GM18520 (cell line): ENCODE data around the gene CYTH1.
"Not testable (repeated sequence)": the region's sequence is repeated elsewhere in the genome, so short reads cannot be mapped to it uniquely, and the experiment has no call there.

Source experiments
- ATAC-seq: cut with Tn5 transposase; IDR thresholded peaks from one replicate; pipeline ENCODE4 v1.9.1; 2021; ENCODE audit not compliant: unreplicated experiment

The CYTH1 gene

DNA sequence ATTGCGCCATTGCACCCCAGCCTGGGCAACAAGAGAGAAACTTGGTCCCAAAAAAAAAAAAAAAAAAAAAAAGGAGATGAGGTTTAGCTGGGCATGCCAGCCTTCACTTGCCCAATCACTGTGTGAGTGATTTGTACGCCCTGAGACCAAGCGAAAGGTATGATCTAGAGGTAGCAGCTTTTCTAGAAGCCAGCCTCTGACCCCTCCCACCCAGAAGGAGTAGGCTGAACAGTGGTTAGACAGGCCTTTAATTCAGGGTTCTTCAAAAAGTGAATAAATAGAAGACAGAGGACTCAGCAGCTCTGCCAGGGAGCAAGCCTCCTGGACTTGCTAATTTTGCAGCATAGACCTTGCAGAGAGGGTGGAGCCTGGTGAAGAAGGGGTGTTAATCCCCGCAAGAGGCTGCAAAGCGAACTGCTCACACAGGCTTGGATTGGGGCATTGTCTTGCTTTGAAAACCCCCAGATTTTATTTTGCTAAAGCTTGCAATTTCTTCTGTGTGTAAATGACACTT lies 7.1 kb upstream of the CYTH1 start:
- no peak for ATAC-seq

DNA sequence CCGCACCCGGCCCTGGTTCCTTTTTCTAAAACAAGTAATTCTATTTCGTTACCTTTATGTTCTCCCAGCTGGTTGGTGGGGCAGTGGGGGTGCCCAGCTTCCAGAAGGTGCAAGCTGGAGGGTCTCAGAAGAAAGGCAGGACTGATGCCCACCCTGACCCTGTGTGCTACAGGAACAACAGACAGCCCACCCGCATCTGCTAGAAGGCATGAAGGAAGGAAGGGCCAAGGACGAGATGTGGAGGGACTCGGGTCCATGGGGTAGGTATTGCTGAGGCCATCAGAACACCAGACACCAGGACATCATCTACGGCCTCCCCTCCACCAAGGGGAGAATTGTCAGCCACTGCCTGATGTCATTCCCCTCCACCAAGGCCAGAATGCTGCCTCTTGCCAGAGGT lies 6.4 kb upstream of the CYTH1 start:
- no peak for ATAC-seq

DNA sequence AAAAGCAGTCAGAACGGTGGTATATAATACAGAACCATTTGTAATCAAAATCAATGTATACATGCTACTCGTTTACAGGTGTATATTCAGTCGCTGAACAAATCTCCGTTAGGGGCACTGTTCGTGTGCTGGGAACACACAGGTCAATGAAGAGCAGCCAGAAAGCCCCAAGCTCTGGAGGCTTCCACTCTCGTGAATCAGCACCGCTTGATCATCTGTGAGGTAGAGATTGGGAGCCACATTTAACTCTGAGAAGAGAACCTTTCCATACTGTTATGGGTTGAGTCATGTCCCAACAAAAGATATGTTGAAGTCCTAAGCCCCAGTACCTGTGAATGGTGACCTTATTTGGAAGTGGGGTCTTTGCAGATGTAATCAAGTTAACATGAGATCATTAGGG lies 5.4 kb upstream of the CYTH1 start:
- ATAC-seq = no peak

DNA sequence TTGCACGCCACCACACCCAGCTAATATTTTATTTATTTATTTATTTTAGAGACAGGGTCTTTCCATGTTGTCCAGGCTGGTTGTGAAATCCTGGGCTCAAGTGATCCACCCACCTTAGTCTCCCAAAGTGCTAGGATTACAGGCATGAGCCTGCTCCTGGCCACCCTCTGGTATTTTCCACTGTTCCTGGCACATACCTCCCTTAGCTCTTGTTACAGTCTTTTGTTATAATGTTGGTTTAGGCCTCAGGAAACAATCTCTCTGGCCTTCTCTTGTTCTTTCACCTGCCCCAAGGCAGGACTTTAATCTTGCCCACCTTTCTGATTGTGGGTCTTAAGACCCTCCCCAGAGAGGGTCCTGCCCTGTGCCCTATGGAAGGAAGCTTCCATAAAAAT lies 3.6 kb upstream of the CYTH1 start:
- no peak for ATAC-seq

DNA sequence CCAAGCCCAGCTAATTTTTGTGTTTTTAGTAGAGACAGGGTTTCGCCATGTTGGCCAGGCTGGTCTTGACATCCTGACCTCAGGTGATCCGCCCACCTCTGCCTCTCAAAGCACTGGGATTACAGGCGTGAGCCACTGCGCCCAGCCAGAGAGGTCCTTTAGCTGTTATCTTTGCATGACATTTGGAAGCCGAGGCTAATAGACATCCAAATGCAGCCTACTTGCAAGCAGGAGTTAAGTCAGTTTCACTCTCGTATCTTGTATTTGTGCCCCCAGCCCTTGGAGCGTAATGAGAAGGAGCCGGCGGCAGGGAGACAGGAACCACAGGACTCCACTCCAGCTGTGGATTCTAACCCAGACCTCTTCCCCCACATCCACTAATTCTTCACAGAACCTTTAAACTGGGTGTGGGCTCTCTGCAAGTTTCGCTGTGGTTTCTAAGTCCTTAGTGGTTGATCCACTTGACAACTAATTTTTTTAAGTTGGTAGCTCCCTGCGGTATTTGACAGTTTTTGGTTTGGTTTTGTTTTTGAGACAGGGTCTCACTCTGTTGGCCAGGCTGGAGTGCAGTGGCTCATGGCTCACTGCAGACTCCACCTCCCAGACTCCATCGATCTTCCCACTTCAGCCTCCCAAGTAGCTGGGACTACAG lies 3.1 kb upstream of the CYTH1 start:
- ATAC-seq = no peak

DNA sequence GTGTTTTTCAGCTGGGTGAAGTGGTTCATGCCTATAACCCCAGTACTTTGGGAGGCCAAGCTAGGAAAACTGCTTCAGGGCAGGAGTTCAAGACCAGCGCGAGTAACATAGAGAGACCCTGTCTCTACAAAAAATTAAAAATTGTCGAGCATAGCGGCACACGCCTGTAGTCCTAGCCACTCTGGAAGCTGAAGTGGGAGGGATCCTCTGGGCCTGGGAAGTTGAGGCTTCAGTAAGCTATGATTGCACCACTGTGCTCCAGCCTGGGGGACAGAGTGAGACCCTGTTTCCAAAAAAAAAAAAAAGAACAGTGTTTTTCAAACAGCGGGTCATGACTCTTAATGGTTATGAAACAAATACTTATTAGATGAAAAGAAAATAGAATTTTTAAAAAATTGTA lies 2.3 kb upstream of the CYTH1 start:
- ATAC-seq = no peak

DNA sequence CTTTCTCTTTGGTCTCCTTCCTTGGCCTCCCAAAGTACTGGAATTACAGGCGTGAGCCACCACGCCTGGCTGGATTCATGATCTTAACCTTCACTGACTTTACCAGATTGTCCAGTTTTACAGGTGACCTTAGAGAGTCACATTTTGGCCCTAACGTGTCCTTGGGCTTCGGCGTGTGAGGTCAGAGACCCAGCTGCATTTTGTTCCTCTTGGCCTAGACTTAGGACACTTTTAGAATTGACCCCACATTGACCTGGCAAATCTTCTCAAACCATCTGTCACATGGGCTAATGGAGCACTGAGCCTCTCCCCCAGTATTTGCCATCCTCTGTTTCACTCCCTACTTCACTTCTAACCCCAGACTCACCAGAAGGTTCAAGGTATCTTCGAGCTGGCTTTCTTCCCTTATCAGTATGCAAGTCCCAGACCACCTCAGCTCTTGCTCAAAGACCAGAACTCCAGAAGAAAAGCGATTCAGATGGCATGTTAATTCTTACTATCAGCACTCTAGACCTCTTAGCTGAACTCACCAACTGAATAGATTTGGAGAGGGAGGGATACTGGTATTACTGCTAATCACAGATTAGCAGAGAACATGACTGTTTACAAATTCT lies 1.7 kb upstream of the CYTH1 start:
- ATAC-seq = no peak

DNA sequence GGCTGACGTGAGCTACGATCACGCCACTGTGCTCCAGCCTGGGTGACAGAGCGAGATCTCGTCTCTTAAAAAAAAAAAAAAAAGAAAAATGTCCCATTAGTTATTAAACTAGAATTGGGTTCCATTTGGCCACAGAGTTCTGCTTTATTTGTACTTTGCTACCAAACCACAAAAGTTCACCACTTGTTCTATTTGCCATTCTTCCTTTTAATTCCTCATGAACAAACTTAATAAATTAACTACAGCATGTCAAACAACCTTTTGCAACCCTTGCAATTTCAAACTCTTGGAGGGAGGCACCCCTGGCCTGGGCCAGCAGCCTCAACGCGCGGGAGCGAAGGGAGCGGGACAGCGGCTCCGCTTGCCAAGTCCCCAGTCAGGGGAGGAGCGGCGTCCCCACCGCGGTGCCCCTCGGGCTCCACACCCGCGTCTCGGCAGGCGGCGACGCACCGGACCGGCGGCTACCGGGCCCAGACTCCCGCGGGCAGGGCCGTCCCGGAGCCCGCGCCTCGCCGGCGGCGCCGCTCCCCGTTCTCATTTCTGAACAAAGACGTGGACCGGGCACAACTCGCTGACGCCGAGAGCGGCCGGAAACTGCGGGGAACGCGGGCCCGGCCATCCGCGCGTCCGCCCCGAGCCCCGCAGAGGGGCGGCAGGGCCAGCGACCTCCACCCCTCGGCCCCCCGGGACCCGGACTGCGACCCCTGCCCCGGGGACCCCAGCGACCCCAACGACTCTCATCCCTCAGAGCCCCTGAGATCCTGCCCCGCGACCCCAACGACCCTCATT lies 775 bp downstream of the CYTH1 start:
- ATAC-seq = peak; percentile 9

DNA sequence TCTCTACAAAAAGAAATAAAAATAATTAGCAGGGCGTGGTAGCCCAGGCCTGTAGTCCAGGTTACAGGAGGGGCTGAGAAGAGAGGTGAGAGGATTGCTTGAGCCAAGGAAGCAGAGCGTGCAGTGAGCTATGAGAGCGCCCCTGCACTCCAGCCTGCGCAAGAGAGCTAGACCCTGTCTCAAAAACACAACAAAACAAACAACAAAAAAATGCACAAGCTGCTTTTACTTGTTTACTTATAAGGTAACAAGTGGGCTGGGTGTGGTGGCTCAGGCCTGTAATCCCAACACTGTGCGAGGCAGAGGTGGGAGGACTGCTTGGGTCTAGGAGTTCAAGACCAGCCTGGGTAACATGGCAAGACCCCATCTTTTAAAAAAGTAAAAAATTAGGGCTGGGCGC lies 1.7 kb downstream of the CYTH1 start:
- ATAC-seq = no peak

DNA sequence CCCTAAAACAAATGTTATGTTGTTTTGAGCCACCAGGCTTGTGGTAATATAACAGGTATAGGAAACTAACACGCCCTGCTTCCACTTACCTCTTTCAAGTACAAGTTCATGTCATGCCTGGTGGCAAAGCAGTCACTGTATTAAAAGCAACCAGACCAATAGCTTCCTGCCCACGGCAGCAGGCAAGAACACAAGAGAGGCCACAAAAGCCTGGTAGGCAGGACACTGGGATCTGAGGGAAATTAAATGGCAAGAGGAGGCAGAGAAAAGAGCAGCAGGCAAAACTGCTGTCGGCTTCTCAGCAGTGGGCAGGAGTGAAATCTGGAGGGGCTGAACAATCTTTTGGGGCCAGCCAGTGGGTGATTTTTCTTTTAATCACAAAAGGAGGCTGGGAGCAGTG lies 2.2 kb downstream of the CYTH1 start:
- ATAC-seq = no peak

DNA sequence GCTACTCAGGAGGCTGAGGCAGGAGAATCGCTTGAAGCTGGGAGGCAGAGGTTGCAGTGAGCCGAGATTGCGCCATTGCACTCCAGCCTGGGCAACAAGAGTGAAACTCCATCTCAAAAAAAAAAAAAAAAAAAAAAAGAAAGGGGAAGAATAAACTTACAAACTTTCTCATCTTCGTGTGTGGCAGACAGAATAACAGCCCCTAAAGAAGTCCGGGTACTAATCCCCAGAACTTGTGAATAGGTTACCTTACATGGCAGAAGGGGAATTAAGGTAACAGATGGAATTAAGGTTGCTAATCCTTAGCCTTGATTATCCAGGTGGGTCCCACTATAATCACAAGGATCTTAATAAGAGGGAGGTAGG lies 2.8 kb downstream of the CYTH1 start:
- ATAC-seq = not testable (repeated sequence)

DNA sequence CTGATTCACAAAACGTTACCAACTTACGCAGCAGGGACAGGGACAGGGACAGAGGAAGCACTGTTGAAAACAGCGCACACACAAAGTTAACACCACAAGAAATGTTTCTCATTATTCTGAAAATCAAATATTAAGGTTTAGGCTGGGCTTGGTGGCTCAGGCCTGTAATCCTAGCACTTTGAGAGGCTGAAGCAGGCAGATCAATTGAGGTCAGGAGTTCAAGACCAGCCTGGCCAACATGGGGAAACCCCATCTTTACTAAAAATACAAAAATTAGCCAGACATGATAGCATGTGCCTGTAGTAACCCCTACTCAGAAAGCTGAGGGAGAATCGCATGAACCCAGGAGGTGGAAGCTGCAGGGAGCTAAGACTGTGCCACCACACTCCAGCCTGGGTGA lies 4.2 kb downstream of the CYTH1 start:
- no peak for ATAC-seq

DNA sequence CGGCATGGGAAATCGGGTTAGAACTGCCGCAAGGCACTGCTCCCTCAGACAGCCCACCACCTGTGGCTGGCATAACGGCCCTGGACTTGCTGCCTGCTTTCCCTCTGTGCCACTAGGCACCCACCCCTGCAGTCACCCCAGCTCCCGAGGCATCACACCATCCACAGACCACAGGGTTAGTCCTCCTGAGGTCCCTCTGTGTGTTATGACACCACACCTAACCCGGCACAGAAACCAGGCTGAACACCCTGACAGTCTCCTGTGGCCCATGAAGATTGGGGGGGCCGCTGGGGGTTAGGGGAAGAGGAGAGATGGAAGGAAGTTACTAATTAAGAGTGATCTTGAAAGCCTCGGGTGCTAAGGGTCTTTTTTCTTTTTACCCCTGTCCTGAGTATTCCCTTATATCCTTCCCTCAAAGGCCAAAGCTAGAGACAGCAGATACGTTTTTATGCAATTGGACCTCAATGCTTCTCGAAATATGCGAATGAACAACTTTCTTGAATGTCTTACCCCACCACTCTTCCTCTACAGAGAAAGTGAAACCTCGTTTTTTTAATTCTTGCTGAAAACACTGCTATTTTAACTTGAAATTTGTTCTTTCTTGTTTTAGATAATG lies 7.0 kb downstream of the CYTH1 start:
- no peak for ATAC-seq

DNA sequence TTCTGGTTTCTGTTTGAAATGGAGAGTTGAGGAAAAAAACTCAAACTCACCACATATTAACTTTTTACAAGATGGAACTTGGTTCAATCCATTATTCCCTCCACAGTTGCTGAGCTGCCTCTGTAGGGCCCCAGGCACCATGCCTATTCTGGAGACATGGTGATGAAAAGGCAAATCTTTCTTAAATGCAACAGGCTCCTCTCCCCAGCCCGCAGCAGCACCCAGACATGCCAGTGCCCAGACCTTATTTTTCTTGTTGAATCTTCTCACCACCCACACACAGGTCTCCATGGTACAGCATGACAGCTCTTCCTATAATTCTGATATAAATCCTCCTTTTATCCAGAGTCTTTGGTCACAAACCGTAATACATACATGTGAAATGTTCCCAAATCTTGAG lies 7.6 kb downstream of the CYTH1 start:
- ATAC-seq = no peak

DNA sequence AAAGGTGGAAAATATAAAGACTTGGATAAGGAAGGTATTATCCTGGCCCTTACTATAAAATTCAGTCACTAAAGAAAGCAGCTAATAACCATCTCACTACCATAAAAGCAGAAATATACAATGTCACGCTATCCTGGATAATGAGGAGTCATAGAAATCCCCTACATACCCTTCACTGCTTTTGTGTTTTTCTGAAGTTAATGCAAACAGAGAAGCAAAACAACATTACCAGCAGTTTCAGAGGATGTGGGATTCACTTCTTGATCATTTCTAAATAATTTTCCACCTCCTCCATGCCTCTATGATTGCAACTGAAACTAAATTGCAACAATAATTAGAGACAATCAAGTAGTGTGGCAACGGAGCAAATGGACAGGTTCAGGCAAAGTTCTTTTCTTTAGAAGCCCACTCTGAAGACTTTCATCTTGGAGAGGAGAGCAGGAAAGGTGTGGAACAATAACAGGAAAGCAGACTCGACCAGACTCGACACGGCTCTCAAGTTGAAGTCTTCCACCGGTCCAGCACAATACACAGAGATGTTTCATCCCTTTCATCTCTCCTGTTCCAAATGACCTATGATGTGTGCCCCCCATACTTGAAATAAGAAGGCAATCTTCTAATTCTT lies 10.2 kb downstream of the CYTH1 start:
- ATAC-seq = no peak

DNA sequence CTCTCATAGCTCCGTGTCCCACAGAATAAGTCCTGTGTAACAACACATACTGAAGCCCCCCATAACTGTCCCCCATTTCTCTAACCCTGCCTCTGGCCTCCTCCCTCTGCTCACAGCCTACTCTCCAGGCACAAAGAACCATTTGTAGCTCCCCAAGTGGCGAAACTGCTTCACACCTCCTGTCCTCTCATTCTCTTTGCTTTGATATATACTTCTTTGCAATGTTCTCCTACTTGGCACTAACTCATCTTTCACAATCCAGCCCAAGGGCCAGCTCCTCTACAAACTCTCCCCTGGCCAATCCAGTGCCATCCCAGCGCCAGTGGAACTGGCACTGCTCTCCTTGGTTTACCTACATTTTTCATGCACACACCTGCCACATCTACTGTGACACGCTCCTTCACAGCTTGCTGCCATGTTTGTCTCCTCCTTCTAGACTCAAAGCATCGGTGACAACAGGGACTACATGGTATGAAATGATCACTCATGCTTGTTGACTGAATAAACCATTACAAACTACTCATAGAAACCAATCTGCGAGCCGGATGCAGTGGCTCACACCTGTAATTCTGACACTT lies 12.8 kb downstream of the CYTH1 start:
- no peak for ATAC-seq

DNA sequence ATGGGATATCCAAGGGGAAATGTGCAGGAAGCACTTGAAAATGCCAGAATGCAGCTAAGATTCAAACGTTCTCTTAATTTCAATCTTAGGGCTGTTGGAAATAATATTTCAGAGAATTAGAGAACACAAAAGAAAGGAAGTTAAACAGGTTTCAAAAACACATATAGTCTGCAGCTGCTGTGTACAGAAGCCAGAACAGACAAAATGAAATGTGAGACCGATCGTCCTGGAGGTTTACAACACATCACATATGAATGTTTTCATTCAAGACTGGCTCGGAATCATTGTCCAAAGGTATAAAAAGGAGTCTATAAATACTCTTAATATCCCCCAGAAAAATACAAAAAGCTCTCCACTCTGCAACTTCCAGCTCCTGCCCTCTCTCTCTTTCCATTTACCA lies 14.3 kb downstream of the CYTH1 start:
- ATAC-seq = no peak

DNA sequence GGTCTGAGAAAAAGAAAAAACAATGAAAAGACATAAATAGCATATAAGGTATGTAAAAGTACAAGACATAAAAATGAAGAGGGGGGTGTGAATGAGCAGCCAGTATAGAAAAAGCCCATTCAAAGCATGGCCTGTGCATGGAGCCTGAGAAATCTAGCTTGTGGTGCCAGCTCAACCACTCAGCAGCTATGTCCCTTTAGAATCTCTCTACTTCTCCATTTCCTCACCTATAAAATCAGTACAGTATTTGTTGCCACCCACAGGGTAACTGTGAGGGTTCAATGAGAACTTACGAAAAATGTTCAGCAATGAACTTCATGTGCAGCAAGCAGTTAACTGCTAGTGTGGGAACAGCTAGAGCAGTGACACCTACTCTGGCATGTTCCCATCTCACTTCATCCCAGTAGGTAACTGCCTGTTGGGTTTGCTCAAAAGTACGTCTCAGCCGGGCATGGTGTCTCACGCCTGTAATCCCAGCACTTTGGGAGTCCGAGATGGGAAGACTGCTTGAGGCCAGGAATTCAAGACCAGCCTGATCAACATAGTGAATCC lies 15.3 kb downstream of the CYTH1 start:
- ATAC-seq = no peak

DNA sequence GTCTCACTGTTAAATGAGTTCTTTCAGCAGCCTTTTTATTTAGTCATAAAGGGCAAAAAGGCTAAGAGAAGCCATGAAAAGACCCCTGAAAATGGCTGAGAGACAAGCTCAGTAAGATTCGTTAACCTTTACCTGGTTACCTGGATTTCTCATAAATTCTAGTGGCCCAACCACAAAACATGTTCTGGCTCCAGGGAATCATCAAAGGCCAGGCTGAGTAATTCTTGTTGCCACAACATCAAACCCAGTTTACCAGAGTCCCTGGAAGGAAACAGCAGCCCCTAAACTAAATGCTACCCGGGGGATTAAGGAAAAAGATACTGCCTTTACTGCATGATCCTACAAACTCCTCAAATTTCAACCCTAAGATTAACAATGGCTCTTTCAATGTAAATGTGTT lies 15.8 kb downstream of the CYTH1 start:
- ATAC-seq = no peak

DNA sequence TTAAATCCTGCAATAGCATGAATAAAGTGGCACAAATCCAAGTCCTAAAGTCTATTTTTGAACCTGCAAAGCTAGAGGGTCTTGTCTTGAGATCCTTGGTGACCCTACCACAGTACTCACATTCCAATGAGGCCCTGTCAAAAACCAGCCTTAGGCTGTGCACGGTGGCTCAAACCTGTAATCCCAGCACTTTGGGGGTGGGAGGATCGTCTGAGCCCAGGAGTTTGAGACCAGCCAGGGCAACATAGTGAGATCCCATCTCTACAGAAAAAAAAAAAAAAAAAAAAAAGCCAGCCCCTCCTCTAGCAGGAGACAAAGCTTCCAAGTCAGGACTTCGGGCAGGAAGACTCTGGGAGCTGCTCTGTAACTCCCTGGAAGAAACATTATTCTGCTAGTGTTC lies 16.3 kb downstream of the CYTH1 start:
- ATAC-seq = no peak

DNA sequence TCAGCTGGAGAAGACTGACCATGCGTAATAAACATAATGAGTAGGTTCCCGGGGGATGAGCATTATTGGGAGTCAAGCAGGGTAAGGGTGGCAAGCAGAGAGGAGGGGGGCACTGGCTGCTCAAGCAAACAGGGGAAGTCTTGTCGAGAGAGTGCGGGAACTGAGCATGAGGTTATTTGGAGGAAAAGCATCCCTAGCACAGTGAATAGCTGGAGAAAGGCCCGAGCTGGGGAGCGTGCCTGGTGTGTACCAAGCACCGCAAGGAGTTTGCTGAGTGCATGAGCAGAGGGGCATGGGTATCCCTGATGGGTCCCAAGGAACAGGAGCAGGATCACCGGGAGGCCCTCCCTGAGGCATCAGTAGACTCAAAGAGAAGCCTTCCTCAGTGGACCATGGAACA lies 17.2 kb downstream of the CYTH1 start:
- no peak for ATAC-seq
